IMR-90 (cell line): ENCODE results near the gene C10orf88. TPM values are rescaled to one million over a fixed set of nuclear protein-coding genes. Genes with fewer than 3 reads are reported as not detected.
A peak's percentile ranks its signal among the peaks of the same experiment; 100 is the strongest.

Experiments used
- ATAC-seq: fragments of 200-7000 bp; cut with Tn5 transposase; 2 replicates; pipeline ENCODE4 v1.9.1; 2020; ENCODE audit warnings: low read depth, mild to moderate bottlenecking, moderate library complexity
- BruUV-seq: library from RNA; stranded (reverse); fragments of 400-500 nt; replicated peaks from 2 replicates; lab custom pipeline; 2021; lab: Mats Ljungman, UMichigan
- CTCF ChIA-PET: fragments of 300-600 bp; formaldehyde crosslinking; extraction: SDS; loops from one replicate; lab custom pipeline; 2021; ENCODE audit warnings: antibody characterized with exemption; lab: Yijun Ruan, JAX
- POLR2A ChIA-PET: fragments of 300-600 bp; sonication (Branson Sonifier 250); formaldehyde crosslinking; loops from one replicate; lab custom pipeline; 2022; ENCODE audit warnings: antibody characterized with exemption; ENCODE audit not compliant: unreplicated experiment; lab: Charles Lee
- DNase-seq: peaks from one replicate; pipeline ENCODE4 v3.0.0; 2013
- H2AFZ ChIP-seq: replicated peaks from 2 replicates; pipeline ENCODE3; 2013; ENCODE audit warnings: low read length, mild to moderate bottlenecking; ENCODE audit not compliant: poor library complexity
- H2AK5ac ChIP-seq: 2 replicates; pipeline ENCODE4 v1.6.1; 2013; ENCODE audit warnings: low read depth, low read length, inconsistent platforms
- H2AK9ac ChIP-seq: replicated peaks from 2 replicates; pipeline ENCODE3; 2013; ENCODE audit warnings: mild to moderate bottlenecking, low read depth, low read length, moderate library complexity; ENCODE audit not compliant: poor library complexity
- H2BK120ac ChIP-seq: 2 replicates; pipeline ENCODE4 v1.6.1; 2013; ENCODE audit warnings: low read depth, low read length, inconsistent platforms
- H2BK15ac ChIP-seq: 3 replicates; pipeline ENCODE4 v1.6.1; 2013; ENCODE audit warnings: low read depth, low read length, inconsistent platforms
- H2BK20ac ChIP-seq: 2 replicates; pipeline ENCODE4 v1.6.1; 2013; ENCODE audit warnings: low read depth, mild to moderate bottlenecking, inconsistent platforms, low read length, moderate library complexity
- H2BK5ac ChIP-seq: 2 replicates; pipeline ENCODE4 v1.6.1; 2013; ENCODE audit warnings: mild to moderate bottlenecking, low read depth, low read length, inconsistent platforms; ENCODE audit not compliant: poor library complexity, severe bottlenecking
- H3K14ac ChIP-seq: replicated peaks from 2 replicates; pipeline ENCODE4 v1.6.1; 2013; ENCODE audit warnings: low read depth, low read length, inconsistent platforms
- H3K18ac ChIP-seq: 2 replicates; pipeline ENCODE4 v1.6.1; 2013; ENCODE audit warnings: low read depth, low read length, control low read depth
- H3K23ac ChIP-seq: 2 replicates; pipeline ENCODE4 v1.6.1; 2013; ENCODE audit warnings: low read depth, low read length, inconsistent platforms
- H3K27ac ChIP-seq: 2 replicates; pipeline ENCODE4 v1.5.1; 2013; ENCODE audit warnings: mild to moderate bottlenecking, control low read depth, low read length; ENCODE audit not compliant: insufficient read depth
- H3K27me3 ChIP-seq: 2 replicates; pipeline ENCODE4 v1.6.1; 2013; ENCODE audit warnings: low read length; ENCODE audit not compliant: control insufficient read depth, insufficient read depth
- H3K36me3 ChIP-seq: 2 replicates; pipeline ENCODE4 v1.6.1; 2013; ENCODE audit warnings: low read length, mixed read lengths; ENCODE audit not compliant: control insufficient read depth, insufficient read depth
- H3K4ac ChIP-seq: 2 replicates; pipeline ENCODE4 v1.6.1; 2013; ENCODE audit warnings: low read depth, low read length, inconsistent platforms
- H3K4me1 ChIP-seq: 2 replicates; pipeline ENCODE4 v1.6.1; 2013; ENCODE audit warnings: low read length, mixed read lengths; ENCODE audit not compliant: control insufficient read depth, insufficient read depth
- H3K4me2 ChIP-seq: 2 replicates; pipeline ENCODE4 v1.6.1; 2013; ENCODE audit warnings: low read depth, mild to moderate bottlenecking, control low read depth, low read length, moderate library complexity
- H3K4me3 ChIP-seq: 2 replicates; pipeline ENCODE4 v1.5.1; 2013; ENCODE audit warnings: low read depth, mild to moderate bottlenecking, control low read depth, low read length, moderate library complexity; ENCODE audit not compliant: insufficient read depth
- H3K56ac ChIP-seq: 2 replicates; pipeline ENCODE4 v1.6.1; 2013; ENCODE audit warnings: low read length, inconsistent platforms; ENCODE audit not compliant: insufficient read depth; ENCODE audit errors: extremely low read depth
- H3K79me1 ChIP-seq, 2 experiments: 2 replicates each; pipeline ENCODE4 v1.6.1; 2013; ENCODE audit warnings: low read length in 2 of 2, inconsistent platforms in 1 of 2, low read depth in 1 of 2
- H3K9ac ChIP-seq: 2 replicates; pipeline ENCODE4 v1.6.1; 2013; ENCODE audit warnings: low read depth, low read length, control low read depth
- H3K9me1 ChIP-seq: 2 replicates; pipeline ENCODE4 v1.6.1; 2013; ENCODE audit warnings: low read length, inconsistent platforms; ENCODE audit not compliant: insufficient read depth
- H3K9me3 ChIP-seq: 2 replicates; pipeline ENCODE4 v1.6.1; 2013; ENCODE audit warnings: low read length; ENCODE audit not compliant: control insufficient read depth, insufficient read depth
- H4K20me1 ChIP-seq: 2 replicates; pipeline ENCODE4 v1.6.1; 2013; ENCODE audit warnings: low read length, inconsistent platforms; ENCODE audit not compliant: insufficient read depth
- H4K5ac ChIP-seq: 2 replicates; pipeline ENCODE4 v1.6.1; 2013; ENCODE audit warnings: mild to moderate bottlenecking, low read depth, low read length, control low read depth
- H4K8ac ChIP-seq, 2 experiments: 2 replicates each; pipeline ENCODE4 v1.6.1; 2013; ENCODE audit warnings: low read depth in 2 of 2, low read length in 2 of 2, control low read depth in 1 of 2, inconsistent platforms in 1 of 2
- H4K91ac ChIP-seq: 2 replicates; pipeline ENCODE4 v1.6.1; 2013; ENCODE audit warnings: low read depth, low read length, inconsistent platforms; ENCODE audit not compliant: insufficient read depth
- CTCF ChIP-seq: conservative IDR thresholded peaks from 2 replicates; pipeline ENCODE4 v1.5.1; 2012; ENCODE audit warnings: mild to moderate bottlenecking, low read depth, low read length, improper control_type of control experiment
- RCOR1 ChIP-seq: IDR thresholded peaks from 2 replicates; pipeline ENCODE4 v1.6.1; 2012; ENCODE audit warnings: mild to moderate bottlenecking, low read length, improper control_type of control experiment; ENCODE audit not compliant: insufficient replicate concordance
- SMC3 ChIP-seq: fragments of 150-350 bp; IDR thresholded peaks from 2 replicates; pipeline ENCODE4 v1.6.1; 2016; ENCODE audit warnings: low read depth, mild to moderate bottlenecking, antibody characterized with exemption, low read length, moderate library complexity
- WGBS, 2 experiments: methylation state at CpG; one replicate each; pipeline versions ENCODE4 v1.1.5 to v1.1.7; 2013; ENCODE audit warnings: missing lambda C conversion rate in 2 of 2; ENCODE audit not compliant: insufficient read length in 1 of 2; ENCODE audit errors: extremely low coverage in 2 of 2; 5-methylcytosine and 5-hydroxymethylcytosine counted together
- dilution Hi-C: fragments of 300-500 bp; cut with HindIII; formaldehyde crosslinking; loops from one replicate; pipeline ENCODE4 v1.14.3; 2018; ENCODE audit warnings: low sequenced_read_pairs; ENCODE audit not compliant: unreplicated experiment
- in situ Hi-C: fragments of 300-500 bp; cut with MboI; formaldehyde crosslinking; loops from 3 replicates; pipeline ENCODE4 v1.14.3; 2019; ENCODE audit warnings: low sequenced_read_pairs, inconsistent platforms, mixed read lengths
- intact Hi-C: fragments of 100-400 bp; cut with micrococcal nuclease; formaldehyde crosslinking; loops from 2 replicates; pipeline ENCODE4 v1.10.0; 2022
- polyA plus RNA-seq, 3 experiments: library from polyadenylated mRNA; depleted of rRNA; stranded (reverse); fragments of >200 nt; gene quantifications; 2 replicates each; pipeline ENCODE4 v1.2.3, GENCODE V29; 2012; ENCODE audit warnings: low replicate concordance in 1 of 3
- total RNA-seq: library from RNA; depleted of rRNA; stranded (reverse); fragments of >200 nt; gene quantifications from 2 replicates; pipeline ENCODE4 v1.2.3, GENCODE V29; 2012

The C10orf88 gene
- total and polyA plus RNA-seq, 2 of the 4 experiments (the other 2 are of a cell fraction): 5.9 to 12.2 TPM

- H3K4me1 ChIP-seq: no peaks in the 10 kb centered on the region
- no peak overlapping the region for H3K9ac ChIP-seq
- no peak overlapping the region for H3K4ac ChIP-seq
- peak; percentile 99 for ATAC-seq
- POLR2A ChIA-PET: no interaction called here
- no peak overlapping the region for H3K23ac ChIP-seq
- H3K18ac ChIP-seq: no peak overlapping the region
- H3K27me3 ChIP-seq: no peaks in the 10 kb centered on the region
- no peaks in the 10 kb centered on the region for H3K79me1 ChIP-seq
- no TSS peak for BruUV-seq
- no peak overlapping the region for H3K14ac ChIP-seq
- in situ Hi-C loops (no loop called here), dilution Hi-C loops (no loop called here), intact Hi-C loops (no loop called here)
- H4K20me1 ChIP-seq: 0 out of 2 replicates have a peak, but pooled peaks cover 3% of the 10 kb centered on the region
- TF ChIP-seq RCOR1 (peak; percentile 97), CTCF (no peak), SMC3 (peak; percentile 18; the same call in 1 of the 2 replicates)
- no peak overlapping the region for H4K91ac ChIP-seq
- 0% methylated on average over 1 of the region's 5 CpGs; no CpG with 5 or more reads in 1 of the 2 experiments for WGBS, 2 experiments
- H3K4me3 ChIP-seq: no peak overlapping the region
- H2BK20ac ChIP-seq: no peak overlapping the region
- H4K8ac ChIP-seq: no peak overlapping the region
- H3K56ac ChIP-seq: no peak overlapping the region
- no peak overlapping the region for H2BK5ac ChIP-seq
- H4K5ac ChIP-seq: no peak overlapping the region
- H2BK120ac ChIP-seq: no peak overlapping the region
- CTCF ChIA-PET: no interaction called here
- no peak overlapping the region for H2AK5ac ChIP-seq
- no peak overlapping the region for H3K4me2 ChIP-seq
- no peaks in the 10 kb centered on the region for H3K9me1 ChIP-seq
- H3K9me3 ChIP-seq: no peaks in the 10 kb centered on the region
- no peaks in the 10 kb centered on the region for H3K36me3 ChIP-seq
- DNase-seq: peak; percentile 52
- no peak overlapping the region for H2BK15ac ChIP-seq
- peak overlapping the region; percentile 23 for H2AK9ac ChIP-seq
- H2AFZ ChIP-seq: peak overlapping the region; percentile 56
- no peak overlapping the region for H3K27ac ChIP-seq
Observed at GRCh38 chr10:122911889-122912484, 42.0 kb downstream of the C10orf88 start.
